ENCODE data around the gene CTDSP2. TPM values are rescaled to one million over a fixed set of nuclear protein-coding genes. Genes with fewer than 3 reads are reported as not detected.
A peak's percentile ranks its signal among the peaks of the same experiment; 100 is the strongest.

The CTDSP2 gene
- total and polyA plus RNA-seq, 2 of the 8 experiments (the other 6 are each of a cell fraction or from before 2014, with no cell fraction given), result 71.3 to 91.7 TPM

- ChIA-PET CTCF (ENCODE audit: partially characterized antibody) (interaction anchor here (0.7 to 10.0 kb wide), 6 partner anchors 9 to 1804 kb away, joined by 3 to 119 read pairs (median 4); no protein-coding TSS in a partner anchor), POLR2A (ENCODE audit: partially characterized antibody) (interaction anchor here (0.6 to 29.9 kb wide), 8 partner anchors 3 to 558 kb away, joined by 3 to 722 read pairs (median 3); partner anchors contain the start of genes CTDSP2, EEF1AKMT3 and METTL1)
- H3K79me2 ChIP-seq (ENCODE audit: control insufficient read depth in 1 of 2, insufficient read depth in 2 of 2, low read length in 2 of 2), result peaks cover 34 to 97% of the 10 kb centered on the region in 2 experiments
- H3K23me2 ChIP-seq (ENCODE audit: low read depth, low read length), result peaks cover 8% of the 10 kb centered on the region; the same call in 1 of the 2 replicates
- H4K8ac ChIP-seq (ENCODE audit: extremely low read depth, insufficient read depth, low read length), result no peak overlapping the region
- DNase-seq (ENCODE audit: low read depth in 1 of 2, low spot score in 2 of 2) (no peak), FAIRE-seq (no peak)
- H4K20me1 ChIP-seq (replicated peaks in 1 of 2; ENCODE audit: control insufficient read depth in 1 of 2, insufficient read depth in 2 of 2, low read length in 2 of 2), result peaks cover 18 to 39% of the 10 kb centered on the region in 2 experiments
- H4K91ac ChIP-seq (replicated peaks; ENCODE audit: insufficient read length, low read length), result no peak overlapping the region
- H2AK5ac ChIP-seq (ENCODE audit: low read depth, low read length), result no peak overlapping the region
- H3K56ac ChIP-seq (replicated peaks; ENCODE audit: insufficient read length, low read depth, low read length), result no peak overlapping the region
- no peak overlapping the region for H3K14ac ChIP-seq (ENCODE audit: insufficient read length)
- H4K5ac ChIP-seq (ENCODE audit: insufficient read length, low read depth, low read length), result no peak overlapping the region
- no peak overlapping the region for H3K18ac ChIP-seq (ENCODE audit: extremely low read depth, low read length)
- no peak overlapping the region for H3K4me3 ChIP-seq (ENCODE audit: extremely low read depth in 1 of 4, insufficient read depth in 2 of 4, low read depth in 3 of 4, low read length in 4 of 4)
- no peaks in the 10 kb centered on the region for H3K9me3 ChIP-seq (ENCODE audit: insufficient read depth in 2 of 2, low read depth in 1 of 2, low read length in 1 of 2)
- H2BK15ac ChIP-seq (ENCODE audit: low read length), result no peak overlapping the region
- H3K27me3 ChIP-seq (replicated peaks in 1 of 4; ENCODE audit: control insufficient read depth in 3 of 4, extremely low read depth in 1 of 4, insufficient read depth in 3 of 4, low read length in 3 of 4), result no peaks in the 10 kb centered on the region
- H3K23ac ChIP-seq (ENCODE audit: insufficient read length), result no peak overlapping the region
- H2BK120ac ChIP-seq (replicated peaks; ENCODE audit: low read depth, low read length), result no peak overlapping the region
- H2BK20ac ChIP-seq (ENCODE audit: low read length), result no peak overlapping the region
- no peak overlapping the region for H2BK12ac ChIP-seq (ENCODE audit: low read depth, low read length)
- peaks cover 26 to 60% (median 45%) of the 10 kb centered on the region in 4 experiments for H3K4me1 ChIP-seq (replicated peaks in 1 of 4; ENCODE audit: control insufficient read depth in 3 of 4, insufficient read depth in 4 of 4, low read length in 3 of 4)
- no peak overlapping the region for H2AFZ ChIP-seq (ENCODE audit: low read length)
- WGBS, 2 experiments (ENCODE audit: extremely low coverage in 1 of 2, insufficient coverage in 1 of 2, insufficient read length in 1 of 2, insufficient replicate concordance in 2 of 2, low coverage in 1 of 2, low lambda C conversion rate in 2 of 2, missing lambda C conversion rate in 1 of 2), result 85% methylated on average over 3 of the region's 3 CpGs; no CpG with 5 or more reads in 1 of the 2 experiments
- H3K4ac ChIP-seq (replicated peaks; ENCODE audit: insufficient read length, low read depth, low read length), result no peak overlapping the region
- no peaks in the 10 kb centered on the region for H3K36me3 ChIP-seq (ENCODE audit: control insufficient read depth in 2 of 4, insufficient read depth in 4 of 4, low read length in 3 of 4)
- peaks cover 21% of the 10 kb centered on the region for H3K79me1 ChIP-seq (ENCODE audit: low read depth, low read length)
- H3K4me2 ChIP-seq (ENCODE audit: insufficient read depth in 1 of 2, low read depth in 2 of 2, low read length in 2 of 2), result peak overlapping the region; percentile 10 to 74; a peak in 2 of 4 replicates
- no peak overlapping the region for H3K9ac ChIP-seq (replicated peaks in 1 of 4; ENCODE audit: extremely low read depth in 1 of 4, low read depth in 3 of 4, low read length in 3 of 4)
- no peak overlapping the region for H3K27ac ChIP-seq (ENCODE audit: low read depth, low read length)
- no peak overlapping the region for H2BK5ac ChIP-seq (ENCODE audit: low read depth, low read length)
- TF ChIP-seq TCF12 (IDR thresholded peaks at IDR 0.05; ENCODE audit: low read depth, low read length) (no peak), EGR1 (IDR thresholded peaks at IDR 0.05; ENCODE audit: borderline replicate concordance, low read depth, low read length) (no peak), CHD1 (IDR thresholded peaks at IDR 0.05; ENCODE audit: low read depth, low read length) (no peak), CBX5 (IDR thresholded peaks at IDR 0.05; ENCODE audit: low read depth, low read length) (no peak), EP300 (IDR thresholded peaks at IDR 0.05; ENCODE audit: borderline replicate concordance in 1 of 2, low read depth in 2 of 2, low read length in 2 of 2) (no peak), POLR2A (IDR thresholded peaks at IDR 0.05; ENCODE audit: control extremely low read depth in 1 of 2, low read depth in 2 of 2, low read length in 2 of 2) (no peak), RNF2 (IDR thresholded peaks at IDR 0.05; ENCODE audit: borderline replicate concordance, low read depth, low read length, missing control alignments, poor library complexity, severe bottlenecking) (no peak), USF2 (IDR thresholded peaks at IDR 0.05; ENCODE audit: low read length) (no peak), GTF2F1 (IDR thresholded peaks at IDR 0.05; ENCODE audit: borderline replicate concordance, low read depth, low read length) (no peak), TBP (IDR thresholded peaks at IDR 0.05; ENCODE audit: low read depth, low read length) (no peak), CTBP2 (IDR thresholded peaks at IDR 0.05; ENCODE audit: borderline replicate concordance, insufficient read depth, insufficient read length, low read length) (no peak), RBBP5 (IDR thresholded peaks at IDR 0.05; ENCODE audit: borderline replicate concordance, low read depth, low read length) (no peak)
Observed at GRCh38 chr12:57840726-57841125, 5.8 kb downstream of the CTDSP2 start.

All from H1 (cell line).